Testis (tissue), 3 donors: ENCODE measurements around the gene GUCA2B. TPM values are rescaled to one million over a fixed set of nuclear protein-coding genes. Genes with fewer than 3 reads are reported as not detected.

ENCODE experiments used
- DNase-seq: peaks from one replicate; pipeline ENCODE4 v3.0.0-alpha.2; 2019
- H3K27ac ChIP-seq, 2 donors: fragments of 200-600 bp; sonication (generic); one replicate each; pipeline ENCODE4 v1.5.1; 2019
- H3K27me3 ChIP-seq: fragments of 200-600 bp; sonication (generic); one replicate; pipeline ENCODE4 v1.5.1; 2019
- H3K36me3 ChIP-seq: fragments of 200-600 bp; sonication (generic); one replicate; pipeline ENCODE4 v1.5.1; 2017; ENCODE audit warnings: low read depth; ENCODE audit errors: missing control alignments
- H3K4me1 ChIP-seq: fragments of 200-600 bp; sonication (generic); one replicate; pipeline ENCODE4 v1.5.1; 2019
- H3K4me3 ChIP-seq, 2 donors: fragments of 200-600 bp; sonication (generic); one replicate each; pipeline ENCODE4 v1.5.1; 2017 to 2019
- H3K9me3 ChIP-seq: fragments of 200-600 bp; sonication (generic); one replicate; pipeline ENCODE4 v1.5.1; 2017
- POLR2A ChIP-seq: fragments of 450-650 bp; IDR thresholded peaks from one replicate; pipeline ENCODE4 v1.6.1; 2017; ENCODE audit warnings: antibody characterized with exemption, mild to moderate bottlenecking, moderate library complexity
- whole genome bisulfite sequencing, 2 donors: methylation state at CpG; one replicate each; pipeline ENCODE4 v1.1.5; 2018; 5-methylcytosine and 5-hydroxymethylcytosine counted together
- intact Hi-C: fragments of 100-400 bp; cut with DNase I; formaldehyde crosslinking; loops from one replicate; pipeline ENCODE4 v1.15.1; 2023; ENCODE audit warnings: low total_unique reads
- polyA plus RNA-seq: library from polyadenylated mRNA; stranded (reverse); fragments of 350-450 nt; fragmentation: Illumina TruSeq; extraction: RNeasy Lipid Tissue Mini Kit (QIAGEN cat#74804); gene quantifications from one replicate; pipeline ENCODE4 v1.2.3, GENCODE V29; 2014; ENCODE audit warnings: low read depth, low replicate concordance; ENCODE audit not compliant: insufficient read depth
- total RNA-seq, 2 donors: library from RNA; depleted of rRNA; stranded (reverse); fragments of >200 nt; gene quantifications; one replicate each; pipeline ENCODE4 v1.2.3, GENCODE V29; 2016
- TF ChIP-seq, protein P1 (sequence below), 3 experiments: fragments of 450-650 bp in 2 of 3; fragments of 200-600 bp in 1 of 3; sonication (generic) in 1 of 3; IDR thresholded peaks; one replicate each; pipeline ENCODE4 v1.5.1; 2016 to 2019; ENCODE audit warnings: antibody characterized with exemption in 3 of 3, mild to moderate bottlenecking in 2 of 3, moderate library complexity in 1 of 3

Gene GUCA2B
- total and polyA plus RNA-seq, 3 donors from 2014 or later = not detected

DNA sequence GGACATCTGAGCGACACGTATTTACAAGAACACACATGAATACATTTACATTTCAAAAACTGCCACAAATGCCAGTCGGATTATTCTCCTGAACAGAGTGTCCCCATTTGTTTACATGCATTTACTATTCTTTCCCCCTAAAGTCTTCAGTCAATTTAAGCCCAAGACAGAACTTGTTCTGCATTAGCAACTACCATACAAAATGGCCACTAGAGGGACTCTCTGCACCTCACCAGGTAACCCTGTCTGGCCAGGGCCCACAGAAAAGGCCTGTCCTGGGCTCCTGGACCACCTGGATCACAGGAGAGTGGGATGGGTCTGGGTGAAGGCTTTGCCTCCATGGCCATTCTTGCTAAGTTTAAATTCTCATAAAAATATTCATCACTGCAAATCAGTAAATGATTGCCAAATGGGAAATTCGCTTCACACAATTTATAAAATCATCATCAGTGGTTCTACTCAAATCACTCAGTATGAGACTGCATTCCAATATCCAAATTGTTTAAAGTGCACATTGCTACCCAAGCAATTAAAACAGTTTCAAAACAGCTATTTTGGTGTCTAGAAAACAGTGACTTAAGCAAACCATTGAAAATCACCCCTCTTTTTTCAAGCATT is 23.8 kb downstream of the GUCA2B start:
- intact Hi-C loops = loop anchor here (10.0 kb wide), 1 partner anchor 602 kb away; no protein-coding TSS in a partner anchor
- peak; percentile 56 for DNase-seq

DNA sequence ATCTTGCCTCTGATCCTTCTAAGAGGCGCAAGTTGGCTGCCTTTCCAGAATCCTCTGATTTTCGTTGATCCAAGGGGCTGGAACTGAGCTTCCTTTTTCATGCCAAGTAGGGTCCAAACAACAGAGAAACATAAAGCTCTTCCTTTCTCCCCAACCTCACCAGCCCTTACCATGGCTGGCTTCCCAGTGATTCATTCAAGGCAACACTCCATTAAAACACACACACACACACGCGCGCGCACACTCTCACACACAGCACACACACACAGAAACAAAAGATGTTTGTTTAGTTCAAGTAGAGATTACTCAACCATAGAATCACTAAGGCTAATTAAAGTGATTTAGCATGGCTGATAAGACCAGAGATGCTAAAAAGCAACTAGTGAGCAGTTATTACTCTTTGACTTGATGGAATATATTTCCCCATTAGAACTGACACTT is 24.4 kb downstream of the GUCA2B start:
- H3K9me3 ChIP-seq = no peaks in the 10 kb centered on the region
- peak overlapping the region; percentile 25 to 74 for H3K27ac ChIP-seq
- H3K4me1 ChIP-seq = peaks cover 26% of the 10 kb centered on the region
- no peaks in the 10 kb centered on the region for H3K27me3 ChIP-seq
- TF ChIP-seq, protein P1, sequence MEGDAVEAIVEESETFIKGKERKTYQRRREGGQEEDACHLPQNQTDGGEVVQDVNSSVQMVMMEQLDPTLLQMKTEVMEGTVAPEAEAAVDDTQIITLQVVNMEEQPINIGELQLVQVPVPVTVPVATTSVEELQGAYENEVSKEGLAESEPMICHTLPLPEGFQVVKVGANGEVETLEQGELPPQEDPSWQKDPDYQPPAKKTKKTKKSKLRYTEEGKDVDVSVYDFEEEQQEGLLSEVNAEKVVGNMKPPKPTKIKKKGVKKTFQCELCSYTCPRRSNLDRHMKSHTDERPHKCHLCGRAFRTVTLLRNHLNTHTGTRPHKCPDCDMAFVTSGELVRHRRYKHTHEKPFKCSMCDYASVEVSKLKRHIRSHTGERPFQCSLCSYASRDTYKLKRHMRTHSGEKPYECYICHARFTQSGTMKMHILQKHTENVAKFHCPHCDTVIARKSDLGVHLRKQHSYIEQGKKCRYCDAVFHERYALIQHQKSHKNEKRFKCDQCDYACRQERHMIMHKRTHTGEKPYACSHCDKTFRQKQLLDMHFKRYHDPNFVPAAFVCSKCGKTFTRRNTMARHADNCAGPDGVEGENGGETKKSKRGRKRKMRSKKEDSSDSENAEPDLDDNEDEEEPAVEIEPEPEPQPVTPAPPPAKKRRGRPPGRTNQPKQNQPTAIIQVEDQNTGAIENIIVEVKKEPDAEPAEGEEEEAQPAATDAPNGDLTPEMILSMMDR (IDR thresholded peaks at IDR 0.05) = no peak
- TF ChIP-seq POLR2A = no peak
- H3K4me3 ChIP-seq = no peak overlapping the region
- 77 to 78% methylated on average over 6 of the region's 6 CpGs for WGBS, 2 donors
- intact Hi-C loops = loop anchor here (10.0 kb wide), 1 partner anchor 603 kb away; no protein-coding TSS in a partner anchor
- no peaks in the 10 kb centered on the region for H3K36me3 ChIP-seq
- no peak for DNase-seq

More for the DNA sequence above, 23.8 kb downstream of the GUCA2B start:
- H3K27me3 ChIP-seq = no peaks in the 10 kb centered on the region
- no peak for TF ChIP-seq POLR2A
- TF ChIP-seq, protein P1 (IDR thresholded peaks at IDR 0.05) = peak; percentile 65 to 76 (median 70)
- peak overlapping the region in 1 of 2 donors; percentile 25 for H3K27ac ChIP-seq
- no peak overlapping the region for H3K4me3 ChIP-seq
- no peaks in the 10 kb centered on the region for H3K9me3 ChIP-seq
- peaks cover 32% of the 10 kb centered on the region for H3K4me1 ChIP-seq
- WGBS, 2 donors = 79 to 83% methylated on average over 4 of the region's 4 CpGs
- H3K36me3 ChIP-seq = no peaks in the 10 kb centered on the region

DNA sequence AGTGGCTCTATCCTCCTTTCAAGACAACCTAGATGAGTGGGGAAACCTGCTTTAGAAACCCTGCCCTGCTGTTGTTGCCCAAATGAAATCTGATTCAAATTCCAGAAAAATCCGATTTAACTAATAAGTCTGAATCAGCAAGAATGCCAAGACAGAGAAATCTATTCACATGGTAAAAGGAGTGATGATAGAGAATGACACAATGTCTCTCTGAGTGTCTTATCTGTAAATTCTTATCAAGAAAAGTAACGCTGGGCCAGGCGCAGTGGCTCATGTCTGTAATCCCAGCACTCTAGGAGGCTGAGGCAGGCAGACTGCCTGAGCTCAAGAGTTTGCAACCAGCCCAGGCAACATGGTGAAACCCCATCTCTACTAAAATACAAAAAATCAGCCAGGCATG is 25.0 kb downstream of the GUCA2B start:
- Histone ChIP-seq H3K9me3 (no peaks in the 10 kb centered on the region), H3K4me1 (peaks cover 19% of the 10 kb centered on the region), H3K36me3 (no peaks in the 10 kb centered on the region), H3K4me3 (no peak overlapping the region), H3K27ac (peak overlapping the region; percentile 25 to 74), H3K27me3 (no peaks in the 10 kb centered on the region)
- intact Hi-C loops = loop anchor here (10.0 kb wide), 1 partner anchor 603 kb away; no protein-coding TSS in a partner anchor
- 69 to 70% methylated on average over 3 of the region's 3 CpGs for WGBS, 2 donors
- DNase-seq = peak; percentile 90
- TF ChIP-seq POLR2A = no peak
- TF ChIP-seq, protein P1 (IDR thresholded peaks at IDR 0.05) = no peak

DNA sequence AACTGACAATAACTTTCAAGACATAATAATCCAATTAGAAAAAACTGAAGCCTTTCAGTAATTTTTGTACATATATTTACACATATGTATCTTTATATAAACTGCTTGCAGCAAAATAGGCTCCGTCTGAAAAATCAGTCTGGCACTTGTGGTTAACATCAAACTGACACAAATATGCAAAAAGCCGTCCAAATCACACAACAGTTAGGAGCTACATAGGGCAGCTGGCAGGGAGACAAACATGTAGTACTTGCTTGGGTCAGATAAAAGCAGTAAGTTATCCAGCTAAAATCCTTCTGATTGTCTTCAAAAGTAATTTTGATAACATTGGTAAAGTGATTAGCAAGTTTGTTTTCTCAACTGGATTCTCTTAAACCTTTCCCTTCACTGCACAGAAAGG is 26.1 kb downstream of the GUCA2B start:
- Histone ChIP-seq H3K27ac (peak overlapping the region; percentile 2 to 48), H3K9me3 (no peaks in the 10 kb centered on the region), H3K27me3 (no peaks in the 10 kb centered on the region), H3K4me1 (peaks cover 13% of the 10 kb centered on the region), H3K36me3 (no peaks in the 10 kb centered on the region), H3K4me3 (no peak overlapping the region)
- peak; percentile 45 for DNase-seq
- 18 to 23% methylated on average over 2 of the region's 2 CpGs for WGBS, 2 donors
- TF ChIP-seq POLR2A = no peak
- TF ChIP-seq, protein P1 (IDR thresholded peaks at IDR 0.05) = no peak
- intact Hi-C loops = loop anchor here (10.0 kb wide), 1 partner anchor 604 kb away; no protein-coding TSS in a partner anchor
